K562 (cell line): Measurements from ENCODE around the gene ARMCX6. TPM values are rescaled to one million over a fixed set of nuclear protein-coding genes. Genes with fewer than 3 reads are reported as not detected.

Experiments
- ATAC-seq: fragments of 200-7000 bp; cut with Tn5 transposase; 3 replicates; pipeline ENCODE4 v1.9.1; 2020; ENCODE audit warnings: moderate library complexity
- Bru-seq: library from RNA; stranded (reverse); fragments of 400-500 nt; gene quantifications from one replicate; lab custom pipeline; 2021; lab: Mats Ljungman, UMichigan
- BruChase-seq, 2 experiments: library from RNA; stranded (reverse); fragments of 400-500 nt; gene quantifications; one replicate each; lab custom pipeline; 2021; lab: Mats Ljungman, UMichigan
- BruUV-seq: library from RNA; stranded (reverse); fragments of 400-500 nt; replicated peaks from 2 replicates; lab custom pipeline; 2021; lab: Mats Ljungman, UMichigan
- CTCF ChIA-PET: fragments of 300-600 bp; formaldehyde crosslinking; extraction: SDS; loops from one replicate; lab custom pipeline; 2021; ENCODE audit warnings: low intra/inter-chr PET ratio; lab: Yijun Ruan, JAX
- POLR2A ChIA-PET: fragments of 300-600, 350-650 bp; sonication (Branson Sonifier 250); formaldehyde crosslinking; extraction: SDS; loops from one replicate; lab custom pipeline; 2021; ENCODE audit warnings: antibody characterized with exemption, inconsistent platforms; lab: Yijun Ruan, JAX
- DNase-seq, 4 experiments: peaks; one replicate each; pipeline versions ENCODE4 v3.0.0 to v3.0.0-alpha.2; 2011 to 2018; ENCODE audit warnings: low spot score in 3 of 4, mixed read lengths in 3 of 4; ENCODE audit errors: extremely low read depth in 1 of 4
- FAIRE-seq: peaks from 2 replicates; lab custom pipeline; 2011; peaks lifted over from hg19 to GRCh38; lab: Jason Lieb, UNC
- H2AFZ ChIP-seq: 2 replicates; pipeline ENCODE4 v1.6.0; 2011; ENCODE audit warnings: low read depth, low read length, control low read depth, inconsistent platforms
- H3K27ac ChIP-seq: fragments of 200-600 bp; 3 replicates; pipeline ENCODE4 v1.8.0; 2011; ENCODE audit warnings: low read depth, mild to moderate bottlenecking, control low read depth, inconsistent platforms, low read length, moderate library complexity, mixed read lengths; ENCODE audit errors: extremely low read depth
- H3K27me3 ChIP-seq, 2 experiments: fragments of 300-600 bp in 1 of 2; 2 replicates in 1 of 2; 3 replicates in 1 of 2; pipeline versions ENCODE4 v1.6.0 to v1.8.0; 2011; ENCODE audit warnings: inconsistent platforms in 2 of 2, low read length in 2 of 2, mild to moderate bottlenecking in 1 of 2, mixed read lengths in 1 of 2, moderate library complexity in 1 of 2; ENCODE audit not compliant: control insufficient read depth in 2 of 2, insufficient read depth in 2 of 2
- H3K36me3 ChIP-seq: fragments of 300-600 bp; 3 replicates; pipeline ENCODE4 v1.8.0; 2011; ENCODE audit warnings: mild to moderate bottlenecking, low read length, inconsistent platforms; ENCODE audit not compliant: control insufficient read depth, insufficient read depth
- H3K4me1 ChIP-seq, 2 experiments: fragments of 200-600 bp in 1 of 2; replicated peaks in 1 of 2; 2 replicates in 1 of 2; 3 replicates in 1 of 2; pipeline versions ENCODE4 v1.5.1 to v1.8.0; 2011; ENCODE audit warnings: inconsistent platforms in 2 of 2, low read length in 2 of 2, mild to moderate bottlenecking in 1 of 2, mixed read lengths in 1 of 2, moderate library complexity in 1 of 2; ENCODE audit not compliant: control insufficient read depth in 2 of 2, insufficient read depth in 2 of 2
- H3K4me2 ChIP-seq: 2 replicates; pipeline ENCODE4 v1.6.1; 2011; ENCODE audit warnings: low read length, control low read depth, inconsistent platforms, mixed read lengths; ENCODE audit not compliant: insufficient read depth
- H3K4me3 ChIP-seq: fragments of 200-600 bp; sonication (generic), shearing (Covaris generic); 2 replicates; pipeline ENCODE4 v1.5.1; 2016; ENCODE audit warnings: control low read depth, inconsistent platforms
- H3K79me2 ChIP-seq: fragments of 200-600 bp; 3 replicates; pipeline ENCODE4 v1.8.0; 2011; ENCODE audit warnings: low read length, inconsistent platforms; ENCODE audit not compliant: control insufficient read depth, insufficient read depth
- H3K9ac ChIP-seq, 2 experiments: 2 replicates each; pipeline versions ENCODE4 v1.6.0 to v1.6.1; 2011; ENCODE audit warnings: low read depth in 2 of 2, low read length in 2 of 2, control low read depth in 1 of 2, inconsistent platforms in 1 of 2, mild to moderate bottlenecking in 1 of 2, mixed read lengths in 1 of 2; ENCODE audit not compliant: insufficient read depth in 1 of 2
- H3K9me1 ChIP-seq: one replicate; pipeline ENCODE4 v1.6.0; 2011; ENCODE audit warnings: inconsistent platforms, mild to moderate bottlenecking, low read length, moderate library complexity; ENCODE audit not compliant: control insufficient read depth, insufficient read depth
- H3K9me3 ChIP-seq: replicated peaks from 2 replicates; pipeline ENCODE4 v1.5.1; 2011; ENCODE audit warnings: low read depth, low read length, inconsistent platforms; ENCODE audit not compliant: control insufficient read depth, insufficient read depth
- H4K20me1 ChIP-seq: replicated peaks from 2 replicates; pipeline ENCODE4 v1.6.1; 2011; ENCODE audit warnings: low read length, inconsistent platforms, mixed read lengths; ENCODE audit not compliant: control insufficient read depth, insufficient read depth
- ARNT ChIP-seq, 2 experiments: fragments of 450-650 bp; IDR thresholded peaks; 2 replicates each; pipeline ENCODE4 v1.6.1; 2016; ENCODE audit warnings: mild to moderate bottlenecking in 1 of 2
- CAMTA2 ChIP-seq: fragments of 250-450 bp; sonication (Bioruptor Pico); conservative IDR thresholded peaks from 2 replicates; pipeline ENCODE4 v1.5.1; 2022
- CHD2 ChIP-seq: IDR thresholded peaks from 2 replicates; pipeline ENCODE4 v1.6.1; 2011; ENCODE audit warnings: low read depth, low read length
- GABPB2 ChIP-seq: fragments of 250-450 bp; sonication (Bioruptor Pico); conservative IDR thresholded peaks from 2 replicates; pipeline ENCODE4 v1.5.1; 2021; ENCODE audit warnings: mild to moderate bottlenecking
- GTF2A2 ChIP-seq: IDR thresholded peaks from 2 replicates; pipeline ENCODE4 v1.6.1; 2016; ENCODE audit warnings: mild to moderate bottlenecking, missing genetic modification characterization, missing compliant biosample characterization
- MIER1 ChIP-seq: fragments of 450-650 bp; IDR thresholded peaks from 2 replicates; pipeline ENCODE4 v1.6.1; 2016; ENCODE audit warnings: antibody characterized with exemption, mild to moderate bottlenecking, low read depth
- NCOA4 ChIP-seq: fragments of 450-650 bp; IDR thresholded peaks from 2 replicates; pipeline ENCODE4 v1.6.1; 2018; ENCODE audit warnings: mild to moderate bottlenecking; ENCODE audit not compliant: partially characterized antibody
- PHF8 ChIP-seq: fragments of 200-600 bp; sonication (generic); IDR thresholded peaks from 2 replicates; pipeline ENCODE4 v1.6.1; 2012; ENCODE audit warnings: mixed run types, mild to moderate bottlenecking, inconsistent platforms, low read length, moderate library complexity, borderline replicate concordance
- POLR2H ChIP-seq: IDR thresholded peaks from 2 replicates; pipeline ENCODE4 v1.6.1; 2016; ENCODE audit warnings: missing genetic modification characterization, low read depth, mild to moderate bottlenecking, control low read depth, missing compliant biosample characterization, moderate library complexity
- POLR3G ChIP-seq: IDR thresholded peaks from 2 replicates; pipeline ENCODE4 v1.6.1; 2011; ENCODE audit not compliant: insufficient read length, insufficient replicate concordance; ENCODE audit errors: extremely low read depth
- SAFB ChIP-seq: fragments of 200-400 bp; formaldehyde crosslinking; IDR thresholded peaks from 2 replicates; pipeline ENCODE4 v1.6.1; 2017; ENCODE audit warnings: low read depth, low read length, borderline replicate concordance
- ZNF280A ChIP-seq: fragments of 450-650 bp; IDR thresholded peaks from 2 replicates; pipeline ENCODE4 v1.6.1; 2018; ENCODE audit warnings: mild to moderate bottlenecking, low read depth; ENCODE audit not compliant: partially characterized antibody
- WGBS: fragments of 100-300 bp; shearing (Covaris generic); methylation state at CpG from one replicate; pipeline ENCODE4 v1.1.6; 2016; ENCODE audit warnings: low coverage, mixed read lengths; ENCODE audit not compliant: insufficient coverage; ENCODE audit errors: missing lambda C conversion rate; 5-methylcytosine and 5-hydroxymethylcytosine counted together
- in situ Hi-C: fragments of 300-500 bp; cut with MboI; formaldehyde crosslinking; loops from 4 replicates; pipeline ENCODE4 v1.15.0; 2018; ENCODE audit warnings: inconsistent platforms, mixed read lengths
- intact Hi-C: fragments of 100-400 bp; cut with micrococcal nuclease; formaldehyde crosslinking; loops from 2 replicates; pipeline ENCODE4 v1.14.2; 2022
- long read RNA-seq, 3 experiments: library from polyadenylated mRNA in 2 of 3; library from RNA in 1 of 3; unstranded in 2 of 3; stranded (forward) in 1 of 3; transcript quantifications; one replicate each; pipeline ENCODE4 v2.0.0, GENCODE V29; 2019 to 2022
- polyA minus RNA-seq, 3 experiments: library from RNA; depleted of rRNA, polyadenylated mRNA; stranded (reverse); fragments of >200 nt; gene quantifications; 2 replicates each; pipeline ENCODE4 v1.2.3, GENCODE V29; 2011
- polyA plus RNA-seq, 8 experiments: library from polyadenylated mRNA; depleted of rRNA in 4 of 8; stranded (reverse) in 5 of 8; unstranded in 3 of 8; fragments of >200 nt; fragmentation: Nextera tagmentation in 2 of 8; fragmentation: Illumina TruSeq in 1 of 8; extraction: Ambion mirVana in 2 of 8; extraction: Trizol in 1 of 8; gene quantifications; 2 replicates each; pipeline versions ENCODE4 v1.2.1 to v1.2.3, GENCODE V29; 2011 to 2014; ENCODE audit warnings: inconsistent platforms in 1 of 8, missing spikeins in 1 of 8
- total RNA-seq, 7 experiments: library from RNA; depleted of rRNA in 6 of 7; stranded (reverse); fragments of >200 nt in 6 of 7; fragmentation: Illumina TruSeq in 2 of 7; extraction: Trizol in 2 of 7; gene quantifications; 2 replicates each; pipeline versions ENCODE4 v1.2.1 to v1.2.3, GENCODE V29; 2011 to 2021; ENCODE audit warnings: low replicate concordance in 1 of 7
- TF ChIP-seq, protein P1 (sequence below): sonication (generic); formaldehyde crosslinking; IDR thresholded peaks from 2 replicates; pipeline ENCODE4 v1.5.0; 2020; ENCODE audit warnings: missing genetic modification reagents

The ARMCX6 gene
- total RNA-seq (2011; cell fraction: chromatin; rRNA removed; ENCODE audit: low replicate concordance) = 15.3 and 21.9 TPM in 2 replicates
- total RNA-seq (2011; cell fraction: nucleolus; rRNA removed) = 11.0 and 12.1 TPM in 2 replicates
- 14.4 and 17.1 TPM in 2 replicates for total RNA-seq (2011; cell fraction: nucleoplasm; rRNA removed)
- total RNA-seq (2014; rRNA removed) = 15.4 and 20.9 TPM in 2 replicates
- total RNA-seq (2014; rRNA removed; fragmentation: Illumina TruSeq; extraction: Trizol) = 18.7 and 22.8 TPM in 2 replicates
- total RNA-seq (2015; rRNA removed; fragmentation: Illumina TruSeq; extraction: Trizol) = 17.6 and 22.1 TPM in 2 replicates
- total RNA-seq (2021) = 23.3 and 24.1 TPM in 2 replicates
- 29.2 and 32.9 TPM in 2 replicates for polyA plus RNA-seq (2011; rRNA removed)
- polyA plus RNA-seq (2011; cell fraction: cytosol; rRNA removed) = 15.8 and 17.6 TPM in 2 replicates
- 36.1 and 40.8 TPM in 2 replicates for polyA plus RNA-seq (2011; cell fraction: nucleus; rRNA removed)
- 23.2 and 35.3 TPM in 2 replicates for polyA plus RNA-seq (2012)
- polyA plus RNA-seq (2014; fragmentation: Illumina TruSeq; extraction: Trizol) = 36.3 and 38.0 TPM in 2 replicates
- polyA plus RNA-seq (2014; fragmentation: Nextera tagmentation; extraction: Ambion mirVana) = 10 to 100 TPM; 39.6 to 41.2 TPM
- polyA plus RNA-seq (2014; rRNA removed) = 24.6 and 34.3 TPM in 2 replicates
- 7.0 and 10.2 TPM in 2 replicates for polyA minus RNA-seq (2011; rRNA and poly(A)+ RNA removed)
- 1.4 and 4.3 TPM in 2 replicates for polyA minus RNA-seq (2011; cell fraction: cytosol; rRNA and poly(A)+ RNA removed)
- polyA minus RNA-seq (2011; cell fraction: nucleus; rRNA and poly(A)+ RNA removed) = 4.6 and 8.7 TPM in 2 replicates
- percentile 66 among the genes with signal in this experiment for Bru-seq, nascent RNA
- BruChase-seq, experiment 1, labeled RNA remaining after a 2-hour chase = percentile 67 among the genes with signal in this experiment
- BruChase-seq, experiment 2, labeled RNA remaining after a 6-hour chase = percentile 76 among the genes with signal in this experiment
- long read RNA-seq, experiment 1, transcript ARMCX6-206 (4 exons, 846 nt) = major isoform, 5 of 12 reads
- long read RNA-seq, experiment 1, partial matches to known transcripts = 1 of 12 reads
- long read RNA-seq, experiment 1, other reads (novel, unspliced or antisense) = 4 of 12 reads
- long read RNA-seq, experiment 2, transcript ARMCX6-206 (4 exons, 846 nt) = major isoform, 9 of 20 reads
- long read RNA-seq, experiment 2, partial matches to known transcripts = 0 of 20 reads
- long read RNA-seq, experiment 2, other reads (novel, unspliced or antisense) = 8 of 20 reads
- long read RNA-seq, experiment 3, transcript ARMCX6-206 (4 exons, 846 nt) = major isoform, 9 of 16 reads
- long read RNA-seq, experiment 3, partial matches to known transcripts = 1 of 16 reads
- long read RNA-seq, experiment 3, other reads (novel, unspliced or antisense) = 2 of 16 reads

DNA sequence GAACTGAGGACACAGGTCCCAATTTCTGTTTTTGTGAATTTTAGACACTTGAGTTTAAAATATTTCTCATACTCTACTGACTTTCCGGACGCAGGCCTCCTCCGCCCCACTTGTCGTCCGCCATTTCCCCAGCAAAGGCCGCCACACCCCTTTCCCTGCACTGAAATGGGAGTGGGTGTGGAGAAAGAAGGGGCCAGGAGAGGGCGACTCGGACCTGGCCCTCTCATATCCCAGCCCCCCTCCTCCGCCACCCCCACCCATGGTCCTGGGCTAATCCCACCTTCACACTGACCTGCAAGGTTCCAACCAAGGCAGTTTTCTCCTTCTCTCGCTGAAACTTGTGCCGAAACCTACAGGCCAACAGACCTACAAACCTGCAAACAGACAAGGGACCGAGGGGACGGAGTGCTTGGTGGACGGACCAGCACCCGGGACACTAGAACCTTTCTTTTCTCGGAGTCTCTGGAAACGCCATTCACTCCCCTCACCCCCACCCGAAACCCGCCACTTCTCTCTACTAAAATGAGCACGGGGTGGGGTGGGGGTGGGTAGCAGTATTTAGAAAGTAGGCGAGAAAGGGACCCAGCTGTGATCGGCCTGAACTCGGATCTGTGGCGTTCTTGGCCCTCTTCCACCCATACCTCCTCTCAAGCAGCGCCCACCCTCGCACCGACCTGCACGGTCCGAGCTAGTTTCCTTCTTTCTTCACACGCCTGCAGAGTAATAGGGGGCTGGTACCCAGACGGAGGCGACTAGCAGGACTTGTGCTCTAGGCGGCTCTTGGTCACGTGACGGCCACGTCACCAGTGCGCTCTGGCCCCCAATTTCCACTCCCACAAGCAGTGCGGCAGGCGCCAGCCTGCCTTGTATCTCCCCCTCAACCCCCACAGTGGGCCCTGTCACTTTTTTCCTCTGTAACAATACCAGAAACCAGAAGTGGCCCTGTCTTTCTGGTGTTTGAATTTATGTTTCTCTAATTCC, at the start of gene ARMCX6:
TSS of gene ARMCX6 (minus strand) at position 790 of the 981 bp plus-strand sequence. CDS start 1,380 bp downstream, outside the sequence.
- no peaks in the 10 kb centered on the region for H3K9me1 ChIP-seq
- ChIA-PET POLR2A (no interaction called here), CTCF (no interaction called here)
- in situ Hi-C loops = no loop called here
- ATAC-seq (peak; percentile 91), DNase-seq (peak; percentile 61 to 84 (median 69)), FAIRE-seq (peak; percentile 60)
- H2AFZ ChIP-seq = peak within 1 kb of the TSS; percentile 91
- no peaks in the 10 kb centered on the region for H3K9me3 ChIP-seq
- no TSS peak for BruUV-seq
- WGBS = 1% methylated on average over 12 of the region's 39 CpGs
- peaks cover 5% of the 10 kb centered on the region; the same call in 1 of the 3 replicates for H3K36me3 ChIP-seq
- H3K4me2 ChIP-seq = peak within 1 kb of the TSS; percentile 76
- no peaks in the 10 kb centered on the region for H3K79me2 ChIP-seq
- H4K20me1 ChIP-seq = no peaks in the 10 kb centered on the region
- H3K27me3 ChIP-seq = no peaks in the 10 kb centered on the region
- intact Hi-C loops = loop anchor here (5.0 kb wide), 1 partner anchor 180 kb away; no protein-coding TSS in a partner anchor
- peak within 1 kb of the TSS; percentile 58 for H3K4me3 ChIP-seq
- H3K27ac ChIP-seq = peak within 1 kb of the TSS; percentile 66
- H3K9ac ChIP-seq = peak within 1 kb of the TSS; percentile 62 to 90
- peaks cover 6% of the 10 kb centered on the region in 2 experiments; a peak in 4 of 5 replicates for H3K4me1 ChIP-seq
- TF ChIP-seq PHF8 (peak; percentile 39; the same call in 1 of the 2 replicates), SAFB (no peak), GTF2A2 (tag) (no peak), ZNF280A (no peak), CAMTA2 (CRISPR knock-in tag) (no peak), POLR3G (no peak), POLR2H (tag) (no peak), CHD2 (no peak), MIER1 (no peak), GABPB2 (CRISPR knock-in tag) (no peak), NCOA4 (no peak), ARNT (IDR thresholded peaks at IDR 0.05) (no peak)
- TF ChIP-seq, protein P1, sequence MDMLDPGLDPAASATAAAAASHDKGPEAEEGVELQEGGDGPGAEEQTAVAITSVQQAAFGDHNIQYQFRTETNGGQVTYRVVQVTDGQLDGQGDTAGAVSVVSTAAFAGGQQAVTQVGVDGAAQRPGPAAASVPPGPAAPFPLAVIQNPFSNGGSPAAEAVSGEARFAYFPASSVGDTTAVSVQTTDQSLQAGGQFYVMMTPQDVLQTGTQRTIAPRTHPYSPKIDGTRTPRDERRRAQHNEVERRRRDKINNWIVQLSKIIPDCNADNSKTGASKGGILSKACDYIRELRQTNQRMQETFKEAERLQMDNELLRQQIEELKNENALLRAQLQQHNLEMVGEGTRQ = peak; percentile 94
